Esophagus muscularis mucosa (tissue), 3 donors: ENCODE measurements around the gene CNOT10.

Source experiments
- CTCF ChIP-seq, 3 experiments: fragments of 200-600 bp in 2 of 3; fragments of 450-650 bp in 1 of 3; sonication (generic) in 2 of 3; IDR thresholded peaks; one replicate each; pipeline ENCODE4 v1.5.1; 2017 to 2019; ENCODE audit warnings: antibody characterized with exemption in 3 of 3, mild to moderate bottlenecking in 2 of 3, moderate library complexity in 1 of 3
- POLR2AphosphoS5 ChIP-seq, 2 donors: sonication (generic); formaldehyde crosslinking; IDR thresholded peaks; one replicate each; pipeline ENCODE4 v1.6.1; 2017; ENCODE audit warnings: antibody characterized with exemption in 2 of 2

- TF ChIP-seq CTCF (IDR thresholded peaks at IDR 0.05) (no peak), POLR2AphosphoS5 (IDR thresholded peaks at IDR 0.05) (no peak)
Measured at GRCh38 chr3:32778389-32778788, 93.4 kb downstream of the CNOT10 start.
